ENCODE results near the gene KDM4C.
"Not testable (repeated sequence)": the region's sequence is repeated elsewhere in the genome, so short reads cannot be mapped to it uniquely, and the experiment has no call there.

The KDM4C gene

GRCh38 chr9:7178729-7179128 is 421.0 kb downstream of the KDM4C start:
- FAIRE-seq: no peak

- no peak for FAIRE-seq
Observed at GRCh38 chr9:7180247-7180646, 422.5 kb downstream of the KDM4C start.

- FAIRE-seq: not testable (repeated sequence)
Observed at GRCh38 chr9:7183139-7183538, 425.4 kb downstream of the KDM4C start.

GRCh38 chr9:7185612-7186011 is 427.8 kb downstream of the KDM4C start:
- FAIRE-seq: no peak

- FAIRE-seq: no peak
Observed at GRCh38 chr9:7186175-7186574, 428.4 kb downstream of the KDM4C start.

GRCh38 chr9:7192266-7192665 is 434.5 kb downstream of the KDM4C start:
- FAIRE-seq: no peak

GRCh38 chr9:7195526-7195925 is 437.8 kb downstream of the KDM4C start:
- FAIRE-seq: no peak

GRCh38 chr9:7196467-7196866 is 438.7 kb downstream of the KDM4C start:
- FAIRE-seq: no peak

GRCh38 chr9:7201196-7201595 is 443.4 kb downstream of the KDM4C start:
- FAIRE-seq: no peak

GRCh38 chr9:7205806-7206205 is 448.0 kb downstream of the KDM4C start:
- no peak for FAIRE-seq

GRCh38 chr9:7206221-7206758 is 448.5 kb downstream of the KDM4C start:
- no peak for FAIRE-seq

GRCh38 chr9:7209016-7209715 is 451.4 kb downstream of the KDM4C start:
- FAIRE-seq: no peak

GRCh38 chr9:7209990-7210389 is 452.2 kb downstream of the KDM4C start:
- FAIRE-seq: no peak

GRCh38 chr9:7210854-7211637 is 453.3 kb downstream of the KDM4C start:
- no peak for FAIRE-seq

- FAIRE-seq: no peak
Observed at GRCh38 chr9:7211657-7212056, 453.9 kb downstream of the KDM4C start.

GRCh38 chr9:7212101-7212500 is 454.3 kb downstream of the KDM4C start:
- FAIRE-seq: no peak

GRCh38 chr9:7216004-7216841 is 458.4 kb downstream of the KDM4C start:
- FAIRE-seq: no peak

- no peak for FAIRE-seq
Observed at GRCh38 chr9:7223981-7224380, 466.2 kb downstream of the KDM4C start.

Data from A204.1 (cell line).